ENCODE results near the gene TCF19.
A peak's percentile ranks its signal among the peaks of the same experiment; 100 is the strongest.

Gene TCF19, protein sequence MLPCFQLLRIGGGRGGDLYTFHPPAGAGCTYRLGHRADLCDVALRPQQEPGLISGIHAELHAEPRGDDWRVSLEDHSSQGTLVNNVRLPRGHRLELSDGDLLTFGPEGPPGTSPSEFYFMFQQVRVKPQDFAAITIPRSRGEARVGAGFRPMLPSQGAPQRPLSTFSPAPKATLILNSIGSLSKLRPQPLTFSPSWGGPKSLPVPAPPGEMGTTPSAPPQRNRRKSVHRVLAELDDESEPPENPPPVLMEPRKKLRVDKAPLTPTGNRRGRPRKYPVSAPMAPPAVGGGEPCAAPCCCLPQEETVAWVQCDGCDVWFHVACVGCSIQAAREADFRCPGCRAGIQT

DNA sequence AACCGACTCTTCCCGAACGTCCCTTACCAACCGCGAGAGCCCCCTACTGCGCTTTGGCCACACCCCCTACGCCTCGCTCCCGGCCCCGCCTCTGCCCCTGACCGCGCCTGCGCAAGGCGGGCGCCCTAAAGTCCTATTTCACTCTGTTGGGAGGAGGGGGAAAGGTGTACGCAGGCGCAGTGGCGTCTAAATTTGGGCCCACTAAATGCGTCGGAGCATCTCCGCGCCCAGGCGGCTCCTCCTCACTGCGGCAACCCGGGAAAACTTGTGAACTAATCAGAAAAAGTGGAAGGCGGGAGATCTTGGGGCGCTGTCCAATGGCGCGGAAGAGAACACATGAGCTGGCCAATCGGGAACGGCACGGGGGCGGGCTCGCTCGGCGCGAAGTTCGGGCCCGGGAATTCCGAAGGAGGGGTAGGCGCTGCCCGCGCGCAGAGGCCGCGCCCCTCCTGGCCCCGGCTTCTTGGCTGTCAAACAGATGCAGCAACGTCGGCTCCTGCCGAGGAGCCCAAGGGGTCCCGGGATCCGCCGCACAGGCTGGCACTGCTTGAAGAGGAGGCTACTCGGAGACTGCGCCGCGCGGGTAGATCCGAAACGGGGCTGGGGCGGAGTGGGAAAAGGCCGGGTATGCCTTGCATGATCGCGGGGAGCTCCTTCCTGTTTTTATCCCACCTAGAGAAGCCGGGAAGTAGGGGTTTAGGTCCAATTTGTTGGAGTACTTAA is at the start of gene TCF19:
Gene TCF19 (plus strand): TSS at position 450 of the 723 bp plus-strand sequence. CDS start 881 bp downstream, outside the sequence.
- Mint-ChIP-seq H3K9me3 (no peaks in the 10 kb centered on the region), H3K4me3 (peak within 1 kb of the TSS; percentile 85), H3K36me3 (peaks cover 27% of the 10 kb centered on the region), H3K27ac (peak within 1 kb of the TSS; percentile 85), H3K27me3 (no peaks in the 10 kb centered on the region), H3K4me1 (peaks cover 50% of the 10 kb centered on the region)
- peak; percentile 96 for ATAC-seq

DNA sequence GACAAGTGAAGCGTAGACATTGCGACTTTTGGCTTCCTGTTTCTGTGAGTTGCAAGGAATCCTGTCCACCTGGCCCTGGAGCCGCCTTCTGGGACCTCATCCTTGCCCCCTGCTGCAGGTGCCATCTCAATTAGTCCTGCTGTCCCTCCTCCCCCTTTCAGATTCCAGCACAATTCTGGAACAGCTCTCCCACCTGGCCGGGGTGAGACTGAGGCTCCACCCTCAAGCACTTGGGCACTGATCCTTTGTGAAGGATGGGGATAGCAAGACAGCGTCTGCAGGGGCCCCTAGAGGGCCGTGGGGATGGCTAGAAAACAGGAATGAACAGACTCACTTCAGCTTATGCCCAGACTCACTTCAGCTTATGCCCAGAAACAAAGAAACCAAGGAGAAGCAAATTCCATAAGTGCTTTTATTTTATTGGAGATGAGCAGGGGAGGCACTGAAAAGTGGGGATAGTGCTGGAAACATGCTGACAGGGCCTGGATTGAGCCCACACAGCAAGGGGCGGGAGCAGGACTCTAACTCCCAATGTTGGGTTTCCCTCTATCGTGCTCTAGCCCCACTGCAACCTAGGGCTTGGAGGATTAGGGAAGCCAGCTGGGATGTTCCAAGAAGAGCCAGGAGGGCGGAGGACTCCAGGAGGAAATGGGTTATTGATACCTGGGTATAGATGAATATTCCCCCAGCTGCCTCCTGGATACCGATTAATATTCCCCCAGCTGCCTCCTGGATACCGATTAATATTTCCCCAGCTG is 47.4 kb upstream of the TCF19 start:
- Mint-ChIP-seq H3K4me3 (no peak overlapping the region), H3K27me3 (peaks cover 60% of the 10 kb centered on the region), H3K4me1 (peaks cover 17% of the 10 kb centered on the region), H3K27ac (no peak overlapping the region), H3K36me3 (no peaks in the 10 kb centered on the region), H3K9me3 (no peaks in the 10 kb centered on the region)
- no peak for ATAC-seq

DNA sequence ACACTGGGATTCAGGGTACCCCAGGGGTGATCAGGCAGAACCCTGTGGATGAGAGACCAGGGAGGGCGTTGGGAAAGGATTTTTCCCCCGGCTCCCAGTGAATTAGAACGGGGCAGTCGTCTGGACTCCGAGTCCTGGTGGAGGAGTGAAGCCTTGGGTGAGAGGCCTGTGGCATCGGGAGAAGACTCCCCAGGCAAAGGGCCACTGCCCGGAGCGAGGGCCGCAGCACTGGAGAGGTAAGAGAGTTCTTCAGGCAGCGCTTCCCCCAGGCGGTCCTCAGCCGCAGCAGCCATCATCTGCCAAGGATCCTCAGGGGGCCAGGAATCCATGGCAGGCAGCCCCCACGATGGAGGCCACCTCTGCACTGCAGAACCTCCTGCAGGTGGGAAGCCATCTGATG is 46.7 kb upstream of the TCF19 start:
- Mint-ChIP-seq H3K9me3 (no peaks in the 10 kb centered on the region), H3K36me3 (no peaks in the 10 kb centered on the region), H3K4me3 (no peak overlapping the region), H3K27ac (no peak overlapping the region), H3K4me1 (peaks cover 17% of the 10 kb centered on the region), H3K27me3 (peaks cover 67% of the 10 kb centered on the region)
- ATAC-seq = no peak

DNA sequence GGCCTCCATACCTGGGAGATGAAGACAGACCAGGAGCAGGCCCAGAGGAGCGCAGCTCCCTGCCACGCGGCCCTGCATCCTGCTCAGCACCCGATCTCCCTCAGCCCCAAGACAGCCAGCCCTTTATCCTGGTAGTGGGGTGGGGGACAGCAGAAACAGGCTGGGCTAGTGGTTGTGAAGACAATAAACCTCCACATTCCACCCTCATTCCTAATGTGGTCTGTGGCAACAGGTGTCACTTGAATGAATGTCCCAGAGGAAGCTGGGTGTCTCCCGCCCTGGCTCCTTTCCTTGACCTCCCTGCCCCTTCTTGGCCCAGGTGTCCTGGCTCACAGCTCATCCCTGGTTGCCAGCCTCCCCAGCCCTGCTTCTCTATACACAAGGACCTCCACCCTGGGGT is 45.9 kb upstream of the TCF19 start, which contains the start of gene C6orf15:
Gene C6orf15 (minus strand): TSS at position 98 of the 400 bp plus-strand sequence. CDS start 20 bp downstream, at position 78.
- Mint-ChIP-seq H3K4me3 (no peak within 1 kb of the TSS), H3K27ac (no peak within 1 kb of the TSS), H3K27me3 (peaks cover 72% of the 10 kb centered on the region), H3K9me3 (no peaks in the 10 kb centered on the region), H3K36me3 (no peaks in the 10 kb centered on the region), H3K4me1 (peaks cover 17% of the 10 kb centered on the region)
- no peak for ATAC-seq

DNA sequence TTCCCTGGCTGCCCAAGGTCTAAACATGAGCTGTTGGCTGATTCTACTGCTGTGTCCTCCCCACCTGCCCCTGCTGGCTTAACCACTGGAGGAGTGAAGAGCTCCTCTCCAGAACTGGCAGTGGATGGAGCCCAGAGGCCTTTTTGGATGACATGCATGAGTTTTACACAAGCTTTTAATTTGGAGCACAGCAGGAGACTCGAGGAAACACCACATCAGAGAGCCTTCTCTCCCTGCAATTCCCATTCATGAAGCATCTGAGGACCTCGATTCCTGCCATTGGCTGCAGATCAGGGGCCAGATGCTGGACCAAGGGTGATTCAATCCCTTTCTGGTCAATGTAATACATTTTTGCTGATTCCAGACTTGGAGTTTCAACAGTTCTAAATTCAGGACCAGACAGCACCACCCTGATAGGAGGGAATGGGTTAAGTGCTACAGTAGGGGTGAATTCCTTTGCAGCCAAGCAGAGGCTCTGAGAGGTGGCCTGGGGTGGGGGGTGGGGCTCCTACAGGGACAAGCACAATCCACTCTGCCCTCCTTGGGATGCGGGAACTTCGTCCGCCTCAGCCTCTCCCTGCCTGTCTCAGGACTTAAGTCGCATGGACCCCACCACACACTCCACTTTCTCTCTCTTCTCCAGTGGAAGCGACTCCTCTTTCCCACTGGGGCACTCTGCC is 44.4 kb upstream of the TCF19 start:
- H3K4me1 Mint-ChIP-seq = peaks cover 17% of the 10 kb centered on the region
- H3K27ac Mint-ChIP-seq = no peak overlapping the region
- ATAC-seq = no peak
- no peaks in the 10 kb centered on the region for H3K9me3 Mint-ChIP-seq
- peaks cover 85% of the 10 kb centered on the region for H3K27me3 Mint-ChIP-seq
- no peak overlapping the region for H3K4me3 Mint-ChIP-seq
- no peaks in the 10 kb centered on the region for H3K36me3 Mint-ChIP-seq

DNA sequence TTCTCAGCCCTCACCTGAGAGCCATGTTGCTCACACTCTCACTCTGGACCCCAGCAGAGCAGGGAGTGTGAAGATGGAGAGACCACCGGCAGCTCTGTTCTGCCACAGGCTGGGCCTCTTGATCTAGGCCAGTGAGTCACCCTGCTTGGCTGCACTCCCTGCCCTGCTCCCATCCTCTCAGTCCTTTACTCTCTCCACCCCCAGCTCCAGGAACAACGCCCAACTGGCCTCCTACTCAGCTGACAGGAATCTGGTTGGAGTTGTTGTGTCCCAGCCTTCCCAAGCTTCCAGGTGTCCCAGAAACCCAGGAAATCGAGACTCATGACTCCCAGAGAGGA is 43.9 kb upstream of the TCF19 start, which contains the start of gene PSORS1C1:
Gene PSORS1C1 (plus strand): TSS at position 260 of the 338 bp plus-strand sequence. CDS start 14,833 bp downstream, outside the sequence.
- H3K9me3 Mint-ChIP-seq = no peaks in the 10 kb centered on the region
- no peak within 1 kb of the TSS for H3K4me3 Mint-ChIP-seq
- peaks cover 85% of the 10 kb centered on the region for H3K27me3 Mint-ChIP-seq
- ATAC-seq = no peak
- peaks cover 17% of the 10 kb centered on the region for H3K4me1 Mint-ChIP-seq
- H3K36me3 Mint-ChIP-seq = no peaks in the 10 kb centered on the region
- peak within 1 kb of the TSS; percentile 11 for H3K27ac Mint-ChIP-seq

DNA sequence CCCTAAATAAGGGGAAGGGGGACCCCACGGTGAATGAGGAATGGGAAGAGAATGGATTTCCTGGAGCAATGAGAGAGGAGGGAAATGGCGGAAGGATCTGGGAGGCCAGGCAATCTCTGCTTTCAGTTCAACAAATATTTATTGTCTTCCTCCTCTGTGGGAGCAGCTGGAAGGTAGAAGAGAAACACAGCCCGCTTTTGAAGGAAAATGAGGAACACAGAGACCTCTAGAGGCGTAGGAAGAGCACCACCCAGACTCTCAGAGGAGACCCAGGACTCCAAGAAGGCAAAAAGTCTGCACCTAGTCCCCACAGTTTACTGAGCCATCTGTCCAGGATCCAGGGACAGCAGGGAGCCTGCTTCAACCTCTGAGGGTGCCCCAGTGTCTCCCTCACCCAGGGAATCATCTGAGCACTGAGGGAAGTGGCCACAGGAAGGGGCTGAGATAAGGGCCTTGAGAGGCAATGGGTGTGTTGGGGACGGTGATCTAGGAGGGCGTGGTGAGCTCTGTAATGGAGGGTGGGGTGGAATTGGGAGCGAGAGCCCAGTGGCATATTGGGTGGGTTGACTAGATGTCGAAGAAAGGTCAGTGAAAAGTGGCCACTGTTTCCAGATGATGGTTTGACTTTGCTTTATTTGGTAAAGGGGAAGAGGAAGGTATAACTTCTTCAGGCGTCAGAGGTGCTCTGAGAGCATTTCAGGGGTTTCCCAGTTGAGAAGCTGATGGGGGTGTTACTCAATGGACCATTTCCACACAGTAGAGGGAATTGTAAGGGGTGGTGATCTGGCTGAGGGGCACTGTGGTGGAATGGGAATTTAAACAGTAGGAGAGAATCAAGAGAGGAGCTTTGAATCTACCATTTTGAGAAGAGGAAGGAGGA is 43.2 kb upstream of the TCF19 start:
- H3K9me3 Mint-ChIP-seq = no peaks in the 10 kb centered on the region
- peak; percentile 52 for ATAC-seq
- no peak overlapping the region for H3K4me3 Mint-ChIP-seq
- H3K27ac Mint-ChIP-seq = peak overlapping the region; percentile 11
- no peaks in the 10 kb centered on the region for H3K36me3 Mint-ChIP-seq
- peaks cover 17% of the 10 kb centered on the region for H3K4me1 Mint-ChIP-seq
- peaks cover 78% of the 10 kb centered on the region for H3K27me3 Mint-ChIP-seq

DNA sequence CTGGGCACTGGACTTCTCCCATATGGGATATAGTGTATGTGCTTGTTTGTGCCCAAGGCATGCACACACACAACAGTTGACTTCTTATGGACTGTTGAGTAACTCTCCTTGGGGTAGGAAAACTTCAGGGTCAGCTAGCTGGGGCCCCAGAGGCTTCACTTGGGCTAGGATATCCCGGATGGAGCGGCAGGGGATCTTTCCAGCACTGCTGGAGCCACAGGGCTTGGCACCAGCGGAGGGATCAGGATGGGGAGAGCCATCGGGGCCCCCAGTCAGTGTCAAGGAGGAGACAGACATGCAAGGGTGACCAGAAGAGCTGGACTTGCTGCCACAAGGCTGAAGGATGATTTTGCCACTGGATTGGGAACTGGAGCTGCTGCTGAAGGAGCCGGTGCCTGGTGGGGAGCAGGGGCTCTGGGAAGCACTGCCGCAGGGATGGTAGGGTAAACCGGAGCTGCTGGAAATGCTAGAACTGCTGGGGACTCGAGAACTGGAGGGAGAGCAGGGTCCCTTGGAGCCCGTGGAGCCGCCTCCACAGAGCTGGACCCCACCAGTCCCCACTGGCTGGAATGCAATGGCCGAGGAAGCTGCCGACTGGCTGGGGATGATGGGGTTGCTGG is 42.3 kb upstream of the TCF19 start:
- H3K4me3 Mint-ChIP-seq = no peak overlapping the region
- H3K27ac Mint-ChIP-seq = peak overlapping the region; percentile 11
- peaks cover 17% of the 10 kb centered on the region for H3K4me1 Mint-ChIP-seq
- H3K9me3 Mint-ChIP-seq = no peaks in the 10 kb centered on the region
- H3K27me3 Mint-ChIP-seq = peaks cover 70% of the 10 kb centered on the region
- no peaks in the 10 kb centered on the region for H3K36me3 Mint-ChIP-seq
- ATAC-seq = no peak

DNA sequence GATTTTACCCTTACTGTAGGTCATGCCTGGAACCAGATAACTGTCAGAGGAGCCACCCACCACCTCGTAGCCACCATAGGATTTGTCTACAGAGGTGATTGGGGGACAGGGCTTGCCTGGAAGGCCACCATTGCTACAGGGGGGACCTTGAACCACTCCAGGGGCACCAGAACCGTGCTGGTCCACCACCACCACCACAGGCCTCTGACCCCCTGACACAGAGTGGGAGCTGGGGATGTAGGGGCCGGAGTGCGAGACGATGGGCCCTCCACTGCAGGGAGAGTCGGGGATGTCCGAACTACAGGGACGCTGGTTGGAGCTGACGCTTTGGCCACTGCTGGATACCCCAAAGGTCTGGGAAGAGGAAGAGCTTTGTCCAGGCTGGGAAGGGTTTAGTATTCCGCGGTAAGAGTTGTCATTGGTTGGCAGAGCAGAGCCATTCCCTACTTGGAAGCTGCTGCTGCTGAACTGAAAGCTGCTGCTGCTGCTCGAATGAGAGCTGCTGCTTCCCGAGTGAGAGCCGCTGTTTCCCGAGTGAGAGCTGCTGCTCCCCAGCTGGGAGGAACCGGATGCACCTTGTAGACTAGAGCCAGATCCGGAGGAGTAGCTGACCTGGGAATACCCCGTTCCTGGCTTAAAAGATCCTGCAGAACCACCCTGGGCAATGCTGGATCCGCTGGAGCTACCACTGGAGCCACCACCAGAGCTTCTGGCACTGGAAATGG is 41.6 kb upstream of the TCF19 start:
- Mint-ChIP-seq H3K9me3 (no peaks in the 10 kb centered on the region), H3K4me1 (peaks cover 17% of the 10 kb centered on the region), H3K27me3 (peaks cover 69% of the 10 kb centered on the region)

DNA sequence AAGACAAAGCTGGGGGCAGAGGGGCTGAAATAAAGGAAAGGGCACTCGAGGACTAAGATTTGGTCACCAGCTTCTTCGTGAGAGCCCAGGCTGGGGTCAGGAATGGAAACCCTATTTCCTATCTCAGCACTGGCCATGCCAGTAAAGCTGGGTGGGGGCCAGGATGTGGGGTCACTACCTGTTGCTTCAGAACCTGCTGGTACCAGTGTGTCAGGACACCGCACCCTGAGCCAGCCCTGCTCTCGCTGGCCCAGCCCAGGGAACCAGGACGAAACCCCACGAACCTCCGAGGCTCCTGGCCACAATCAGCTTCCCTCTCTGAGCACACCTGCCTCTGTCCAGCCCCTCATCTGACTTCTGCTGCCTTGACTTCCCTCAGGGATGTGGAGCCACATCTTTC is 40.2 kb upstream of the TCF19 start:
- Mint-ChIP-seq H3K9me3 (no peaks in the 10 kb centered on the region), H3K27ac (no peak overlapping the region), H3K4me3 (no peak overlapping the region), H3K36me3 (no peaks in the 10 kb centered on the region), H3K4me1 (peaks cover 17% of the 10 kb centered on the region), H3K27me3 (peaks cover 62% of the 10 kb centered on the region)
- ATAC-seq = no peak

More for the DNA sequence above, 41.6 kb upstream of the TCF19 start:
- Mint-ChIP-seq H3K27ac (no peak overlapping the region), H3K4me3 (no peak overlapping the region), H3K36me3 (no peaks in the 10 kb centered on the region)
- no peak for ATAC-seq

DNA sequence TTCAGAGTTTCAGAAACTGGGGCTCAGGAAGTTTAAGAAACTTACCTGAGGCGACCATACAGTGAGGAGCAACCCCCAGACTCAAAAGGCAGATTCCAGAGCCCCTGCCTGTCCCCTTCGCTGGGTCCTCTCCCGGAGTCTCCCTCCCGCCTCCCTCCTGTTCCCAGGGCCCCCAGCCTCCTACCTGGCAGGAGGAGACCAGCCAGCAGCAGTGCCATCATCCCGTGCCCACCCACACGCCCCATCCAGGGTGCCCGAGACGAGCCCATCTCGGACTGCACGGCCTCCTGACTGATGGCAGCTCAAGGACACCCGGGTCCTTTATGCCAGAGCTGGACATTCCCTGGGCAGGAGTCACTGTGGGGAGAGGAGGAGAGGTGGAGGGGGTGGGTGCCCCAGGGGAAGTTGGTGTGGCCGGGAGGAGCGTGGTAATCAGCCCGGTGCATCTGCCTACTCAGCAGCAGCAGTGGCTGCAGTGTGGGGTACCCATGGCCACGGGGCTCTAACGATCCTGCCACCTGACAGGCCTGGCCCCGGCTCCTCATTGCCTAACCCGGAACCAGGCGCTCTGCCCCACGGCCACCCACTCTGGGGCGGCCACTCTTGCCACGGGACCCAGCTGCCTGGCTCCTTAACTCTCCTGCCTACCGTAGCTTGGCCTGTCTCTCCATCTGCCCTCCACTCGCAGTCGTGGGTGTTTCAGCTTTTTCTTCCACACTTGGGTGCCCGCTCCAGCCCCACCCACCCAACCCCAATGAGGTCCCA is 38.1 kb upstream of the TCF19 start, which contains the start of gene CDSN:
Gene CDSN (minus strand): TSS at position 296 of the 765 bp plus-strand sequence. CDS start 27 bp downstream, at position 269.
- no peak within 1 kb of the TSS for H3K27ac Mint-ChIP-seq
- no peak for ATAC-seq
- H3K36me3 Mint-ChIP-seq = no peaks in the 10 kb centered on the region
- H3K4me3 Mint-ChIP-seq = no peak within 1 kb of the TSS
- peaks cover 63% of the 10 kb centered on the region for H3K27me3 Mint-ChIP-seq
- no peaks in the 10 kb centered on the region for H3K9me3 Mint-ChIP-seq
- H3K4me1 Mint-ChIP-seq = peaks cover 9% of the 10 kb centered on the region

DNA sequence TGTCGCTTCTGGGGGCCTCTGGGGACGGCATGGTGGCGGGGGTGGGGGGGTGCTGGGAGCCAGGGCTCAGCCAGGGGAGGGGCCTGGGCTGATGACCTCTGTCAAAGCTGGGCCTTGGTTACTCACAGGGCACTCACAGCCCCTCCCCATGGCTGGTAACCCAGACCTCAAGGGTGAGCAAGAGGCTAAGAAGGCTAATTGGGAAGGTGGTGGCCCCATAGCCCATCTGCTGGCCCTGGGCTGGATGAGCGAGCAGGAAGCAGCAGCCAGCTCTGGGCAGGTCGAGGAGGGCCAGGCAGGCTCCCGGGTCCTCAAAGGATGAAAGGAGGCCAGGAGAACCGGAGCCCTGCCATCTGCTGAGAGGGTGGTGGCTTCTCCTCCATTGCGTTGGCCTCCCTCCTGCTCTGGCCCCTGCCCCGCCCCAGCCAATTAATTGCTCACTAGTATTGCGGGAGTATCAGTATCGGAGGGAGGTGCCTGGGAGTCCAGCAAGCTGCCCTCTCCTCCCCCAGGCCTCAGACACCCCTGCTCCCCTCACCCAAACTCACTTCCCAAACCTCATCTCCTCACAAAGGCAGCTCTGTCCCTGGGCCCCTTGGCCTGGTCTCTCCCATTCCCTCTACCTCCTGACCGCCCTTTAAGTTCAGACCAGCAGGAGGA is 37.1 kb upstream of the TCF19 start:
- no peak overlapping the region for H3K4me3 Mint-ChIP-seq
- ATAC-seq = no peak
- no peak overlapping the region for H3K27ac Mint-ChIP-seq
- no peaks in the 10 kb centered on the region for H3K9me3 Mint-ChIP-seq
- peaks cover 7% of the 10 kb centered on the region for H3K4me1 Mint-ChIP-seq
- H3K27me3 Mint-ChIP-seq = peaks cover 56% of the 10 kb centered on the region
- H3K36me3 Mint-ChIP-seq = no peaks in the 10 kb centered on the region

All from stimulated activated memory B cell treated with anti-CD40 and anti-IgM and Interleukin-4, amounts not matched to agents 10 μg/mL and 1 μg/mL and 100 μg/mL, for 72 hours (primary cell).